Liver (tissue), 9 donors: ENCODE measurements around the gene NBEAL2. TPM values are rescaled to one million over a fixed set of nuclear protein-coding genes. Genes with fewer than 3 reads are reported as not detected.

Experiments
- DNase-seq: peaks from one replicate; pipeline ENCODE4 v3.0.0-alpha.2; 2017; ENCODE audit warnings: low spot score
- H3K27ac ChIP-seq, 2 donors: one replicate each; pipeline ENCODE4 v1.7.0; 2013; ENCODE audit warnings: inconsistent platforms in 2 of 2, low read length in 2 of 2, control low read depth in 1 of 2, low read depth in 1 of 2, mild to moderate bottlenecking in 1 of 2
- H3K27me3 ChIP-seq, 4 donors: one replicate each; pipeline versions ENCODE4 v1.6.1 to v1.7.0; 2013; ENCODE audit warnings: low read length in 3 of 4, inconsistent platforms in 1 of 4, mild to moderate bottlenecking in 1 of 4, moderate library complexity in 1 of 4; ENCODE audit not compliant: control insufficient read depth in 4 of 4, insufficient read depth in 4 of 4
- H3K36me3 ChIP-seq, 4 donors: one replicate each; pipeline versions ENCODE4 v1.6.1 to v1.7.0; 2013; ENCODE audit warnings: low read length in 3 of 4, mild to moderate bottlenecking in 3 of 4, low read depth in 1 of 4, moderate library complexity in 1 of 4; ENCODE audit not compliant: control insufficient read depth in 4 of 4, insufficient read depth in 3 of 4
- H3K4me1 ChIP-seq, 4 donors: one replicate each; pipeline versions ENCODE4 v1.6.1 to v1.7.0; 2013; ENCODE audit warnings: low read length in 3 of 4, mild to moderate bottlenecking in 3 of 4, moderate library complexity in 1 of 4; ENCODE audit not compliant: control insufficient read depth in 4 of 4, insufficient read depth in 4 of 4
- H3K4me3 ChIP-seq, 3 donors: one replicate each; pipeline versions ENCODE4 v1.6.1 to v1.7.0; 2013; ENCODE audit warnings: low read length in 3 of 3, control low read depth in 1 of 3, low read depth in 1 of 3, mild to moderate bottlenecking in 1 of 3
- H3K9ac ChIP-seq, 2 donors: one replicate each; pipeline ENCODE4 v1.7.0; 2013; ENCODE audit warnings: low read length in 2 of 2, mild to moderate bottlenecking in 2 of 2, moderate library complexity in 2 of 2, control low read depth in 1 of 2, low read depth in 1 of 2
- H3K9me3 ChIP-seq, 4 donors: one replicate each; pipeline versions ENCODE4 v1.6.1 to v1.7.0; 2013; ENCODE audit warnings: low read length in 3 of 4; ENCODE audit not compliant: control insufficient read depth in 4 of 4
- ATF3 ChIP-seq: IDR thresholded peaks from 2 replicates; pipeline ENCODE4 v1.6.1; 2016; ENCODE audit warnings: antibody characterized with exemption
- CTCF ChIP-seq: fragments of 150-350 bp; IDR thresholded peaks from 2 replicates; pipeline ENCODE4 v1.5.1; 2017; ENCODE audit warnings: improper control_type of control experiment, low read depth, low read length; ENCODE audit not compliant: missing input control
- EGR1 ChIP-seq, 2 donors: IDR thresholded peaks; 2 replicates each; pipeline ENCODE4 v1.6.1; 2016 to 2018; ENCODE audit warnings: antibody characterized with exemption in 2 of 2, low read depth in 2 of 2
- FOXA1 ChIP-seq: IDR thresholded peaks from 2 replicates; pipeline ENCODE4 v1.6.1; 2016; ENCODE audit warnings: antibody characterized with exemption
- FOXA2 ChIP-seq: IDR thresholded peaks from 2 replicates; pipeline ENCODE4 v1.6.1; 2016; ENCODE audit warnings: antibody characterized with exemption
- GABPA ChIP-seq, 2 donors: IDR thresholded peaks in 1 of 2; conservative IDR thresholded peaks in 1 of 2; 2 replicates each; pipeline ENCODE4 v1.6.1; 2016; ENCODE audit warnings: antibody characterized with exemption in 2 of 2, mild to moderate bottlenecking in 1 of 2, moderate library complexity in 1 of 2
- HNF4A ChIP-seq, 2 donors: conservative IDR thresholded peaks; 2 replicates each; pipeline ENCODE4 v1.6.1; 2016; ENCODE audit warnings: antibody characterized with exemption in 2 of 2, mild to moderate bottlenecking in 2 of 2
- HNF4G ChIP-seq: IDR thresholded peaks from 2 replicates; pipeline ENCODE4 v1.6.1; 2016; ENCODE audit warnings: antibody characterized with exemption
- JUND ChIP-seq, 2 donors: IDR thresholded peaks; 2 replicates each; pipeline ENCODE4 v1.6.1; 2016; ENCODE audit warnings: antibody characterized with exemption in 2 of 2
- MAX ChIP-seq: IDR thresholded peaks from 2 replicates; pipeline ENCODE4 v1.6.1; 2016; ENCODE audit warnings: antibody characterized with exemption
- NR2F2 ChIP-seq: IDR thresholded peaks from 2 replicates; pipeline ENCODE4 v1.6.1; 2016; ENCODE audit warnings: antibody characterized with exemption
- RAD21 ChIP-seq, 2 donors: IDR thresholded peaks; 2 replicates each; pipeline ENCODE4 v1.6.1; 2016; ENCODE audit warnings: antibody characterized with exemption in 2 of 2, mild to moderate bottlenecking in 2 of 2
- REST ChIP-seq: IDR thresholded peaks from 2 replicates; pipeline ENCODE4 v1.6.1; 2016; ENCODE audit warnings: antibody characterized with exemption, mild to moderate bottlenecking
- RXRA ChIP-seq, 2 donors: IDR thresholded peaks; 2 replicates each; pipeline ENCODE4 v1.6.1; 2017 to 2018; ENCODE audit warnings: antibody characterized with exemption in 2 of 2, mild to moderate bottlenecking in 1 of 2
- TAF1 ChIP-seq: conservative IDR thresholded peaks from 2 replicates; pipeline ENCODE4 v1.6.1; 2016; ENCODE audit warnings: antibody characterized with exemption, mild to moderate bottlenecking
- YY1 ChIP-seq: IDR thresholded peaks from 2 replicates; pipeline ENCODE4 v1.6.1; 2016; ENCODE audit warnings: antibody characterized with exemption, mild to moderate bottlenecking
- ZBTB33 ChIP-seq: IDR thresholded peaks from 2 replicates; pipeline ENCODE4 v1.6.1; 2016; ENCODE audit warnings: antibody characterized with exemption
- WGBS: extraction: QIAGEN DNeasy Blood & Tissue Kit; methylation state at CpG from one replicate; pipeline ENCODE4 v1.1.7; 2013; 5-methylcytosine and 5-hydroxymethylcytosine counted together
- polyA plus RNA-seq, 2 donors: library from polyadenylated mRNA; stranded (reverse) in 1 of 2; unstranded in 1 of 2; fragments of 200-250 nt in 1 of 2; fragments of >200 nt in 1 of 2; fragmentation: Nextera tagmentation in 1 of 2; extraction: Ambion mirVana in 1 of 2; gene quantifications; one replicate each; pipeline versions ENCODE4 v1.2.1 to v1.2.3, GENCODE V29; 2013 to 2015
- total RNA-seq, 2 donors: library from RNA; depleted of rRNA; stranded (reverse); fragments of >200 nt; gene quantifications; one replicate each; pipeline ENCODE4 v1.2.3, GENCODE V29; 2014
- donor health status: healthy.
- donor health status: healthy.
- donor health status: healthy.
- donor health status: healthy.
- donor health status: healthy.

Gene NBEAL2
- total and polyA plus RNA-seq, 4 donors: 2.0 to 20.7 (median 7.6) TPM

GRCh38 chr3:46992231-46992630, 12.8 kb downstream of the NBEAL2 start:
- peaks cover 0 to 13% (median 3%) of the 10 kb centered on the region in 4 donors for H3K4me1 ChIP-seq
- H3K9me3 ChIP-seq: no peaks in the 10 kb centered on the region
- 94% methylated on average over 9 of the region's 9 CpGs for WGBS
- H3K27ac ChIP-seq: no peak overlapping the region
- TF ChIP-seq TAF1 (no peak), ZBTB33 (no peak), FOXA2 (no peak), ATF3 (no peak), NR2F2 (no peak), HNF4A (conservative IDR thresholded peaks at IDR 0.05) (no peak), JUND (IDR thresholded peaks at IDR 0.05) (no peak), EGR1 (IDR thresholded peaks at IDR 0.05; ENCODE audit: low read depth in 2 of 2) (no peak), REST (no peak)
- no peaks in the 10 kb centered on the region for H3K27me3 ChIP-seq
- H3K36me3 ChIP-seq: peaks cover 0 to 6% (median 0%) of the 10 kb centered on the region in 4 donors
- no peak overlapping the region for H3K9ac ChIP-seq
- no peak overlapping the region for H3K4me3 ChIP-seq
- no peak for DNase-seq

- Histone ChIP-seq H3K4me3 (no peak overlapping the region), H3K27ac (no peak overlapping the region), H3K9me3 (no peaks in the 10 kb centered on the region), H3K4me1 (peaks cover 0 to 14% (median 3%) of the 10 kb centered on the region in 4 donors), H3K36me3 (peaks cover 0 to 6% (median 0%) of the 10 kb centered on the region in 4 donors), H3K27me3 (no peaks in the 10 kb centered on the region), H3K9ac (no peak overlapping the region)
- no peak for DNase-seq
- WGBS: 88% methylated on average over 2 of the region's 2 CpGs
- TF ChIP-seq GABPA (IDR thresholded peaks at IDR 0.05 in 1 of 2, conservative IDR thresholded peaks at IDR 0.05 in 1 of 2) (no peak), MAX (no peak), TAF1 (no peak), NR2F2 (no peak), YY1 (no peak), EGR1 (IDR thresholded peaks at IDR 0.05; ENCODE audit: low read depth in 2 of 2) (no peak), JUND (IDR thresholded peaks at IDR 0.05) (no peak)
Measured at GRCh38 chr3:46993292-46993691, 13.8 kb downstream of the NBEAL2 start.

GRCh38 chr3:46993986-46994385, 14.5 kb downstream of the NBEAL2 start:
- DNase-seq: no peak
- WGBS: 92% methylated on average over 7 of the region's 7 CpGs
- TF ChIP-seq REST (no peak), GABPA (IDR thresholded peaks at IDR 0.05 in 1 of 2, conservative IDR thresholded peaks at IDR 0.05 in 1 of 2) (no peak), CTCF (no peak), RXRA (IDR thresholded peaks at IDR 0.05) (no peak), FOXA1 (no peak), RAD21 (IDR thresholded peaks at IDR 0.05) (no peak), HNF4G (no peak), YY1 (no peak), FOXA2 (no peak), NR2F2 (no peak)

More at GRCh38 chr3:46993986-46994385, 14.5 kb downstream of the NBEAL2 start:
- Histone ChIP-seq H3K27me3 (no peaks in the 10 kb centered on the region), H3K27ac (no peak overlapping the region), H3K9ac (no peak overlapping the region), H3K4me1 (peaks cover 0 to 11% (median 3%) of the 10 kb centered on the region in 4 donors), H3K4me3 (no peak overlapping the region), H3K9me3 (no peaks in the 10 kb centered on the region), H3K36me3 (peaks cover 0 to 6% (median 0%) of the 10 kb centered on the region in 4 donors)
